Measurements from ENCODE around the gene TACC2.

TACC2 gene

GRCh38 chr10:122220736-122221135, 231.8 kb downstream of the TACC2 start:
- H3K4me3 ChIP-seq (ENCODE audit: insufficient read depth, low read length, poor library complexity, severe bottlenecking) = no peak overlapping the region
- no peaks in the 10 kb centered on the region for H3F3A ChIP-seq (ENCODE audit: insufficient read depth)
- no peak overlapping the region for H3K4me2 ChIP-seq (ENCODE audit: low read depth, low read length, poor library complexity, severe bottlenecking)
- no peaks in the 10 kb centered on the region for H4K20me1 ChIP-seq (ENCODE audit: low read depth, low read length)
- no peak overlapping the region for H3K27ac ChIP-seq (ENCODE audit: low read depth, low read length)
- H3K79me2 ChIP-seq (ENCODE audit: insufficient read depth, low read length) = no peaks in the 10 kb centered on the region
- H3K36me3 ChIP-seq (ENCODE audit: low read length) = no peaks in the 10 kb centered on the region
- no peak overlapping the region for H2AFZ ChIP-seq (ENCODE audit: low read depth, low read length, severe bottlenecking)
- H3K9ac ChIP-seq (ENCODE audit: low read length) = no peak overlapping the region
- H3K9me3 ChIP-seq (ENCODE audit: insufficient read depth, low read length) = no peaks in the 10 kb centered on the region
- TF ChIP-seq, protein P1, sequence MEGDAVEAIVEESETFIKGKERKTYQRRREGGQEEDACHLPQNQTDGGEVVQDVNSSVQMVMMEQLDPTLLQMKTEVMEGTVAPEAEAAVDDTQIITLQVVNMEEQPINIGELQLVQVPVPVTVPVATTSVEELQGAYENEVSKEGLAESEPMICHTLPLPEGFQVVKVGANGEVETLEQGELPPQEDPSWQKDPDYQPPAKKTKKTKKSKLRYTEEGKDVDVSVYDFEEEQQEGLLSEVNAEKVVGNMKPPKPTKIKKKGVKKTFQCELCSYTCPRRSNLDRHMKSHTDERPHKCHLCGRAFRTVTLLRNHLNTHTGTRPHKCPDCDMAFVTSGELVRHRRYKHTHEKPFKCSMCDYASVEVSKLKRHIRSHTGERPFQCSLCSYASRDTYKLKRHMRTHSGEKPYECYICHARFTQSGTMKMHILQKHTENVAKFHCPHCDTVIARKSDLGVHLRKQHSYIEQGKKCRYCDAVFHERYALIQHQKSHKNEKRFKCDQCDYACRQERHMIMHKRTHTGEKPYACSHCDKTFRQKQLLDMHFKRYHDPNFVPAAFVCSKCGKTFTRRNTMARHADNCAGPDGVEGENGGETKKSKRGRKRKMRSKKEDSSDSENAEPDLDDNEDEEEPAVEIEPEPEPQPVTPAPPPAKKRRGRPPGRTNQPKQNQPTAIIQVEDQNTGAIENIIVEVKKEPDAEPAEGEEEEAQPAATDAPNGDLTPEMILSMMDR (IDR thresholded peaks at IDR 0.05; ENCODE audit: insufficient read depth, low read length, poor library complexity, severe bottlenecking) = no peak
- TF ChIP-seq EZH2phosphoT487 (conservative IDR thresholded peaks at IDR 0.05; ENCODE audit: low read length) = no peak
- no peaks in the 10 kb centered on the region for H3K9me2 ChIP-seq (replicated peaks; ENCODE audit: insufficient read depth, low read length)
- no peaks in the 10 kb centered on the region; the same call in 1 of the 2 replicates for H3K27me3 ChIP-seq (ENCODE audit: low read length)

- Histone ChIP-seq H3K36me3 (ENCODE audit: low read length) (no peaks in the 10 kb centered on the region), H3K4me2 (ENCODE audit: low read depth, low read length, poor library complexity, severe bottlenecking) (no peak overlapping the region)
Measured at GRCh38 chr10:122221958-122222357, 233.0 kb downstream of the TACC2 start.

GRCh38 chr10:122222638-122223037, 233.7 kb downstream of the TACC2 start:
- Histone ChIP-seq H3K36me3 (ENCODE audit: low read length) (no peaks in the 10 kb centered on the region), H3K27ac (ENCODE audit: low read depth, low read length) (no peak overlapping the region), H3K27me3 (ENCODE audit: low read length) (no peaks in the 10 kb centered on the region)

More at GRCh38 chr10:122221958-122222357, 233.0 kb downstream of the TACC2 start:
- Histone ChIP-seq H2AFZ (ENCODE audit: low read depth, low read length, severe bottlenecking) (no peak overlapping the region), H3K9me2 (replicated peaks; ENCODE audit: insufficient read depth, low read length) (no peaks in the 10 kb centered on the region), H3K27ac (ENCODE audit: low read depth, low read length) (no peak overlapping the region), H3K79me2 (ENCODE audit: insufficient read depth, low read length) (no peaks in the 10 kb centered on the region), H3K4me3 (ENCODE audit: insufficient read depth, low read length, poor library complexity, severe bottlenecking) (no peak overlapping the region), H3F3A (ENCODE audit: insufficient read depth) (no peaks in the 10 kb centered on the region), H3K9me3 (ENCODE audit: insufficient read depth, low read length) (no peaks in the 10 kb centered on the region), H4K20me1 (ENCODE audit: low read depth, low read length) (no peaks in the 10 kb centered on the region), H3K27me3 (ENCODE audit: low read length) (no peaks in the 10 kb centered on the region), H3K9ac (ENCODE audit: low read length) (no peak overlapping the region)
- no peak for TF ChIP-seq EZH2phosphoT487 (conservative IDR thresholded peaks at IDR 0.05; ENCODE audit: low read length)

GRCh38 chr10:122224159-122224558, 235.2 kb downstream of the TACC2 start:
- H4K20me1 ChIP-seq (ENCODE audit: low read depth, low read length) = no peaks in the 10 kb centered on the region
- no peak overlapping the region for H3K27ac ChIP-seq (ENCODE audit: low read depth, low read length)
- TF ChIP-seq, protein P1 (IDR thresholded peaks at IDR 0.05; ENCODE audit: insufficient read depth, low read length, poor library complexity, severe bottlenecking) = no peak
- no peak for TF ChIP-seq EZH2phosphoT487 (conservative IDR thresholded peaks at IDR 0.05; ENCODE audit: low read length)
- H2AFZ ChIP-seq (ENCODE audit: low read depth, low read length, severe bottlenecking) = no peak overlapping the region
- H3F3A ChIP-seq (ENCODE audit: insufficient read depth) = no peaks in the 10 kb centered on the region
- H3K9me3 ChIP-seq (ENCODE audit: insufficient read depth, low read length) = no peaks in the 10 kb centered on the region
- no peaks in the 10 kb centered on the region for H3K36me3 ChIP-seq (ENCODE audit: low read length)
- no peaks in the 10 kb centered on the region for H3K27me3 ChIP-seq (ENCODE audit: low read length)
- no peaks in the 10 kb centered on the region for H3K9me2 ChIP-seq (replicated peaks; ENCODE audit: insufficient read depth, low read length)
- no peak overlapping the region for H3K4me3 ChIP-seq (ENCODE audit: insufficient read depth, low read length, poor library complexity, severe bottlenecking)
- no peaks in the 10 kb centered on the region for H3K79me2 ChIP-seq (ENCODE audit: insufficient read depth, low read length)
- H3K4me2 ChIP-seq (ENCODE audit: low read depth, low read length, poor library complexity, severe bottlenecking) = no peak overlapping the region
- no peak overlapping the region for H3K9ac ChIP-seq (ENCODE audit: low read length)

More at GRCh38 chr10:122222638-122223037, 233.7 kb downstream of the TACC2 start:
- H2AFZ ChIP-seq (ENCODE audit: low read depth, low read length, severe bottlenecking) = no peak overlapping the region
- H3K9me3 ChIP-seq (ENCODE audit: insufficient read depth, low read length) = no peaks in the 10 kb centered on the region
- no peaks in the 10 kb centered on the region for H3K9me2 ChIP-seq (replicated peaks; ENCODE audit: insufficient read depth, low read length)
- H4K20me1 ChIP-seq (ENCODE audit: low read depth, low read length) = no peaks in the 10 kb centered on the region
- H3K4me2 ChIP-seq (ENCODE audit: low read depth, low read length, poor library complexity, severe bottlenecking) = no peak overlapping the region
- H3K79me2 ChIP-seq (ENCODE audit: insufficient read depth, low read length) = no peaks in the 10 kb centered on the region
- H3F3A ChIP-seq (ENCODE audit: insufficient read depth) = no peaks in the 10 kb centered on the region
- H3K4me3 ChIP-seq (ENCODE audit: insufficient read depth, low read length, poor library complexity, severe bottlenecking) = no peak overlapping the region
- no peak overlapping the region for H3K9ac ChIP-seq (ENCODE audit: low read length)
- no peak for TF ChIP-seq EZH2phosphoT487 (conservative IDR thresholded peaks at IDR 0.05; ENCODE audit: low read length)
